ENCODE measurements around the gene ARHGAP25.

DNA sequence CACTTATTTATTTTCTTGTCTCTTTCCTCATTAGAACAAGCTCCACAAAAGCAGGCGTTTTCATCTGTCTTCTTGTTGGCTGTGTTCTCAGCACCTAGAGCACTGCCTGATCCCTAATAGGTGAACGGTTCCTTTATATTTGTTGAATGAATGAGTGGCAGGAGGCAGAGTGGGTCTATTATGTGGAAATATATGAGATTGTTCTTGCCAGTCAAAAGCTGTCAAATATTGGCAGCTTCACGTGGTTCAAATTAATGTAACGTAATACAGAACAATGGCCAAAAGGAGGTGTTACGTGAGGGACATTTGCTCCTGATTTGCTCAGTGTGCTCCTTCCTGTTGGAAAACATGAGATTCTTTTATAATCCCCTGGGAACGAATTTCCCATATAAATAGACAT, 8.5 kb upstream of the ARHGAP25 start:
- TF ChIP-seq, protein P1, sequence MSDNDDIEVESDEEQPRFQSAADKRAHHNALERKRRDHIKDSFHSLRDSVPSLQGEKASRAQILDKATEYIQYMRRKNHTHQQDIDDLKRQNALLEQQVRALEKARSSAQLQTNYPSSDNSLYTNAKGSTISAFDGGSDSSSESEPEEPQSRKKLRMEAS (IDR thresholded peaks at IDR 0.05; ENCODE audit: insufficient read depth, insufficient read length): no peak
- TF ChIP-seq, protein P2, sequence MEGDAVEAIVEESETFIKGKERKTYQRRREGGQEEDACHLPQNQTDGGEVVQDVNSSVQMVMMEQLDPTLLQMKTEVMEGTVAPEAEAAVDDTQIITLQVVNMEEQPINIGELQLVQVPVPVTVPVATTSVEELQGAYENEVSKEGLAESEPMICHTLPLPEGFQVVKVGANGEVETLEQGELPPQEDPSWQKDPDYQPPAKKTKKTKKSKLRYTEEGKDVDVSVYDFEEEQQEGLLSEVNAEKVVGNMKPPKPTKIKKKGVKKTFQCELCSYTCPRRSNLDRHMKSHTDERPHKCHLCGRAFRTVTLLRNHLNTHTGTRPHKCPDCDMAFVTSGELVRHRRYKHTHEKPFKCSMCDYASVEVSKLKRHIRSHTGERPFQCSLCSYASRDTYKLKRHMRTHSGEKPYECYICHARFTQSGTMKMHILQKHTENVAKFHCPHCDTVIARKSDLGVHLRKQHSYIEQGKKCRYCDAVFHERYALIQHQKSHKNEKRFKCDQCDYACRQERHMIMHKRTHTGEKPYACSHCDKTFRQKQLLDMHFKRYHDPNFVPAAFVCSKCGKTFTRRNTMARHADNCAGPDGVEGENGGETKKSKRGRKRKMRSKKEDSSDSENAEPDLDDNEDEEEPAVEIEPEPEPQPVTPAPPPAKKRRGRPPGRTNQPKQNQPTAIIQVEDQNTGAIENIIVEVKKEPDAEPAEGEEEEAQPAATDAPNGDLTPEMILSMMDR (IDR thresholded peaks at IDR 0.05; ENCODE audit: extremely low read depth in 1 of 2, insufficient read depth in 1 of 2, low read depth in 1 of 2, low read length in 2 of 2): no peak
- TF ChIP-seq EZH2 (IDR thresholded peaks at IDR 0.05; ENCODE audit: borderline replicate concordance, low read depth, low read length, severe bottlenecking) (no peak), FOS (IDR thresholded peaks at IDR 0.05; ENCODE audit: borderline replicate concordance, insufficient read depth, low read length) (no peak), POLR2A (IDR thresholded peaks at IDR 0.05; ENCODE audit: low read depth, low read length) (no peak), POLR2AphosphoS5 (IDR thresholded peaks at IDR 0.05; ENCODE audit: insufficient read depth, low read depth, low read length) (no peak), MYC (IDR thresholded peaks at IDR 0.05; ENCODE audit: low read depth, low read length) (no peak), GATA2 (IDR thresholded peaks at IDR 0.05; ENCODE audit: insufficient read depth, insufficient read length, low read depth, low read length) (no peak), JUN (IDR thresholded peaks at IDR 0.05; ENCODE audit: borderline replicate concordance, insufficient read depth, insufficient read length, low read depth) (no peak)

Measured in endothelial cell of umbilical vein (primary cell).